Caco-2 (cell line): Measurements from ENCODE around the gene TAOK2. TPM values are rescaled to one million over a fixed set of nuclear protein-coding genes. Genes with fewer than 3 reads are reported as not detected.

Source experiments
- Bru-seq: library from RNA; stranded (reverse); fragments of 400-500 nt; gene quantifications from one replicate; lab custom pipeline; 2021; lab: Mats Ljungman, UMichigan
- BruChase-seq, 2 experiments: library from RNA; stranded (reverse); fragments of 400-500 nt; gene quantifications; one replicate each; lab custom pipeline; 2021; lab: Mats Ljungman, UMichigan
- BruUV-seq: library from RNA; stranded (reverse); fragments of 400-500 nt; replicated peaks from 2 replicates; lab custom pipeline; 2021; lab: Mats Ljungman, UMichigan
- CTCF ChIA-PET: fragments of 300-600 bp; sonication (Branson Sonifier 250); formaldehyde crosslinking; loops from one replicate; lab custom pipeline; 2022; ENCODE audit warnings: antibody characterized with exemption; lab: Charles Lee
- POLR2A ChIA-PET: fragments of 300-600 bp; sonication (Branson Sonifier 250); formaldehyde crosslinking; loops from one replicate; lab custom pipeline; 2022; ENCODE audit warnings: antibody characterized with exemption; lab: Charles Lee
- DNase-seq, 2 experiments: peaks; one replicate each; pipeline versions ENCODE4 v3.0.0 to v3.0.0-alpha.2; 2020 to 2022
- H3K27me3 ChIP-seq: replicated peaks from 2 replicates; pipeline ENCODE4 v1.6.0; 2011; ENCODE audit warnings: low read length; ENCODE audit not compliant: control insufficient read depth, insufficient read depth
- H3K36me3 ChIP-seq: 2 replicates; pipeline ENCODE4 v1.5.1; 2011; ENCODE audit warnings: low read length; ENCODE audit not compliant: control insufficient read depth, insufficient read depth
- H3K4me1 ChIP-seq: fragments of 250-450 bp; sonication (Bioruptor Pico); 2 replicates; pipeline ENCODE4 v1.5.1; 2020; ENCODE audit warnings: mild to moderate bottlenecking
- H3K4me3 ChIP-seq: 2 replicates; pipeline ENCODE4 v1.5.1; 2011; ENCODE audit warnings: low read depth, mild to moderate bottlenecking, control low read depth, low read length
- H3K9me3 ChIP-seq: fragments of 250-450 bp; sonication (Bioruptor Pico); 2 replicates; pipeline ENCODE4 v1.5.1; 2020; ENCODE audit warnings: mild to moderate bottlenecking, moderate library complexity
- H3K27ac Mint-ChIP-seq: one replicate; pipeline ENCODE4 v1.8.0; 2022; ENCODE audit warnings: mixed read lengths; ENCODE audit not compliant: unreplicated experiment
- H3K27me3 Mint-ChIP-seq: one replicate; pipeline ENCODE4 v1.8.0; 2022; ENCODE audit warnings: mixed read lengths; ENCODE audit not compliant: insufficient read depth, unreplicated experiment
- H3K36me3 Mint-ChIP-seq: one replicate; pipeline ENCODE4 v1.8.0; 2022; ENCODE audit warnings: mild to moderate bottlenecking, mixed read lengths; ENCODE audit not compliant: insufficient read depth, unreplicated experiment
- H3K4me1 Mint-ChIP-seq: one replicate; pipeline ENCODE4 v1.8.0; 2022; ENCODE audit warnings: low read depth, mixed read lengths; ENCODE audit not compliant: unreplicated experiment
- H3K4me3 Mint-ChIP-seq: one replicate; pipeline ENCODE4 v1.8.0; 2022; ENCODE audit warnings: mild to moderate bottlenecking, moderate library complexity, mixed read lengths; ENCODE audit not compliant: unreplicated experiment
- H3K9me3 Mint-ChIP-seq: one replicate; pipeline ENCODE4 v1.8.0; 2022; ENCODE audit warnings: mixed read lengths; ENCODE audit not compliant: unreplicated experiment
- CTCF ChIP-seq, 2 experiments: fragments of 200-600 bp in 1 of 2; IDR thresholded peaks; 1 replicate in 1 of 2; 2 replicates in 1 of 2; pipeline versions ENCODE4 v1.5.1 to v1.8.0; 2011 to 2022; ENCODE audit warnings: antibody characterized with exemption in 1 of 2, control low read depth in 1 of 2, inconsistent platforms in 1 of 2, low read depth in 1 of 2, low read length in 1 of 2, mild to moderate bottlenecking in 1 of 2, moderate library complexity in 1 of 2; ENCODE audit not compliant: insufficient read depth in 1 of 2, severe bottlenecking in 1 of 2, unreplicated experiment in 1 of 2
- intact Hi-C: fragments of 100-400 bp; cut with micrococcal nuclease; formaldehyde crosslinking; loops from one replicate; pipeline ENCODE4 v1.10.0; 2022; ENCODE audit not compliant: unreplicated experiment
- long read RNA-seq: library from polyadenylated mRNA; stranded (forward); transcript quantifications from one replicate; pipeline ENCODE4 v2.0.0, GENCODE V29; 2022
- total RNA-seq: library from RNA; stranded (reverse); gene quantifications from 2 replicates; pipeline ENCODE4 v1.2.3, GENCODE V29; 2022

The TAOK2 gene
- total RNA-seq (45.8 and 47.1 TPM in 2 replicates), Bru-seq, nascent RNA (percentile 72 among the genes with signal in this experiment), BruChase-seq, experiment 1, labeled RNA remaining after a 2-hour chase (percentile 79 among the genes with signal in this experiment), BruChase-seq, experiment 2, labeled RNA remaining after a 6-hour chase (percentile 81 among the genes with signal in this experiment)
- long read RNA-seq, full-length matches to known transcripts: 3 of 12 reads
- long read RNA-seq, partial matches to known transcripts: 7 of 12 reads
- long read RNA-seq, other reads (novel, unspliced or antisense): 2 of 12 reads

- no peaks in the 10 kb centered on the region for H3K27me3 Mint-ChIP-seq
- ChIA-PET POLR2A (interaction anchor here (0.6 to 1.5 kb wide), 16 partner anchors 11 to 295 kb away, joined by 3 to 18 read pairs (median 6); partner anchors contain the start of genes ALDOA, ASPHD1, HIRIP3 and KCTD13), CTCF (interaction anchor here (0.6 to 1.5 kb wide), 19 partner anchors 12 to 478 kb away, joined by 3 to 13 read pairs (median 4); partner anchors contain the start of genes ASPHD1, HIRIP3, KCTD13 and PAGR1)
- Histone ChIP-seq H3K27me3 (no peaks in the 10 kb centered on the region), H3K4me3 (peak within 1 kb of the TSS; percentile 50), H3K4me1 (0 out of 2 replicates have a peak, but pooled peaks cover 9% of the 10 kb centered on the region), H3K36me3 (0 out of 2 replicates have a peak, but pooled peaks cover 3% of the 10 kb centered on the region), H3K9me3 (no peaks in the 10 kb centered on the region)
- H3K9me3 Mint-ChIP-seq: no peaks in the 10 kb centered on the region
- peak; percentile 99 for DNase-seq
- peak within 1 kb of the TSS; percentile 88 for H3K4me3 Mint-ChIP-seq
- no TSS peak for BruUV-seq
- intact Hi-C loops: loop anchor here (1.0 to 10.0 kb wide), 2 partner anchors 47 to 109 kb away; partner anchors contain the start of genes CDIPT and KCTD13
- peaks cover 35% of the 10 kb centered on the region for H3K36me3 Mint-ChIP-seq
- H3K4me1 Mint-ChIP-seq: peaks cover 16% of the 10 kb centered on the region
- no peak for TF ChIP-seq CTCF (IDR thresholded peaks at IDR 0.05; ENCODE audit: insufficient read depth in 1 of 2, low read depth in 1 of 2, low read length in 1 of 2, severe bottlenecking in 1 of 2, unreplicated experiment in 1 of 2)
- peak within 1 kb of the TSS; percentile 77 for H3K27ac Mint-ChIP-seq
Observed at GRCh38 chr16:29973384-29974246, at the start of gene TAOK2. Gene TAOK2 (plus strand): TSS chr16:29973868. CDS start chr16:29977773, 3,905 bp downstream.

GRCh38 chr16:29925105-29925756, 48.4 kb upstream of the TAOK2 start:
- no TSS peak for BruUV-seq
- peak overlapping the region; percentile 89 for H3K27ac Mint-ChIP-seq

More at GRCh38 chr16:29925105-29925756, 48.4 kb upstream of the TAOK2 start:
- DNase-seq: no peak
- Mint-ChIP-seq H3K4me1 (peaks cover 23% of the 10 kb centered on the region), H3K27me3 (no peaks in the 10 kb centered on the region), H3K36me3 (peaks cover 25% of the 10 kb centered on the region), H3K9me3 (no peaks in the 10 kb centered on the region), H3K4me3 (peak overlapping the region; percentile 94)
- intact Hi-C loops: no loop called here
- Histone ChIP-seq H3K4me1 (peaks cover 15% of the 10 kb centered on the region), H3K36me3 (peaks cover 4% of the 10 kb centered on the region; the same call in 1 of the 2 replicates), H3K27me3 (no peaks in the 10 kb centered on the region), H3K9me3 (no peaks in the 10 kb centered on the region), H3K4me3 (peak overlapping the region; percentile 97)
- CTCF ChIA-PET: interaction anchor here (0.6 to 2.1 kb wide), 5 partner anchors 8 to 165 kb away, joined by 3 to 13 read pairs (median 8); partner anchors contain the start of genes TAOK2 and TMEM219
- TF ChIP-seq CTCF (IDR thresholded peaks at IDR 0.05; ENCODE audit: insufficient read depth in 1 of 2, low read depth in 1 of 2, low read length in 1 of 2, severe bottlenecking in 1 of 2, unreplicated experiment in 1 of 2): no peak
- POLR2A ChIA-PET: interaction anchor here (0.5 to 2.3 kb wide), 8 partner anchors 19 to 756 kb away, joined by 3 to 18 read pairs (median 9); partner anchors contain the start of genes ASPHD1, HIRIP3, TAOK2 and TMEM219
